Coronary artery (tissue), 2 donors: ENCODE results near the gene NCAM1.

ENCODE experiments used
- DNase-seq: peaks from one replicate; pipeline ENCODE4 v3.0.0-alpha.2; 2017; ENCODE audit warnings: low spot score
- H3K27ac ChIP-seq, 2 donors: fragments of 200-600 bp; sonication (generic); one replicate each; pipeline ENCODE4 v1.5.1; 2016 to 2019
- H3K4me3 ChIP-seq: fragments of 200-600 bp; sonication (generic); 2 replicates; pipeline ENCODE4 v1.5.1; 2016; ENCODE audit warnings: mild to moderate bottlenecking, moderate library complexity
- TF ChIP-seq, protein P1 (sequence below): fragments of 200-600 bp; sonication (generic); IDR thresholded peaks from one replicate; pipeline ENCODE4 v1.5.1; 2019; ENCODE audit warnings: antibody characterized with exemption

The NCAM1 gene

DNA sequence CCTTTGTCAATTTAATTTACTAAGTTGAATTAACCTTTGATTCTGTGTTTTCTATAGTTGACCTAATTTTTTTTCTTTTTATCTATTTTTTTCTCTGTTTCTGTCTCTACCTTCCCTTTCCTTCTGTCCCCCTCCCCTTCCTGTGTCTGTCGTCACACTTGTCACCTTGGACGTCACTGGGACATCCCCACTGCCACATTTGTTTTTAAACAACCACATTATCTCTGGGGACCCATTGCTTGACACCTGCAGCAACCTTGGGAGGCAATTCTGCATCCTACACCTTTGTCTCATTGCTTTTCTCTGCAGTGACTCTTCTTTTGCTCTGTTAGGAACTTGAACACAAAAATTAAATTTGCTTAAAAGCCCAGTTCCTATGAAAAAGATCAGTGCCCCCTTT is 301.4 kb downstream of the NCAM1 start:
- no peak overlapping the region for H3K4me3 ChIP-seq
- TF ChIP-seq, protein P1, sequence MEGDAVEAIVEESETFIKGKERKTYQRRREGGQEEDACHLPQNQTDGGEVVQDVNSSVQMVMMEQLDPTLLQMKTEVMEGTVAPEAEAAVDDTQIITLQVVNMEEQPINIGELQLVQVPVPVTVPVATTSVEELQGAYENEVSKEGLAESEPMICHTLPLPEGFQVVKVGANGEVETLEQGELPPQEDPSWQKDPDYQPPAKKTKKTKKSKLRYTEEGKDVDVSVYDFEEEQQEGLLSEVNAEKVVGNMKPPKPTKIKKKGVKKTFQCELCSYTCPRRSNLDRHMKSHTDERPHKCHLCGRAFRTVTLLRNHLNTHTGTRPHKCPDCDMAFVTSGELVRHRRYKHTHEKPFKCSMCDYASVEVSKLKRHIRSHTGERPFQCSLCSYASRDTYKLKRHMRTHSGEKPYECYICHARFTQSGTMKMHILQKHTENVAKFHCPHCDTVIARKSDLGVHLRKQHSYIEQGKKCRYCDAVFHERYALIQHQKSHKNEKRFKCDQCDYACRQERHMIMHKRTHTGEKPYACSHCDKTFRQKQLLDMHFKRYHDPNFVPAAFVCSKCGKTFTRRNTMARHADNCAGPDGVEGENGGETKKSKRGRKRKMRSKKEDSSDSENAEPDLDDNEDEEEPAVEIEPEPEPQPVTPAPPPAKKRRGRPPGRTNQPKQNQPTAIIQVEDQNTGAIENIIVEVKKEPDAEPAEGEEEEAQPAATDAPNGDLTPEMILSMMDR, result no peak
- DNase-seq, result no peak
- H3K27ac ChIP-seq, result no peak overlapping the region

DNA sequence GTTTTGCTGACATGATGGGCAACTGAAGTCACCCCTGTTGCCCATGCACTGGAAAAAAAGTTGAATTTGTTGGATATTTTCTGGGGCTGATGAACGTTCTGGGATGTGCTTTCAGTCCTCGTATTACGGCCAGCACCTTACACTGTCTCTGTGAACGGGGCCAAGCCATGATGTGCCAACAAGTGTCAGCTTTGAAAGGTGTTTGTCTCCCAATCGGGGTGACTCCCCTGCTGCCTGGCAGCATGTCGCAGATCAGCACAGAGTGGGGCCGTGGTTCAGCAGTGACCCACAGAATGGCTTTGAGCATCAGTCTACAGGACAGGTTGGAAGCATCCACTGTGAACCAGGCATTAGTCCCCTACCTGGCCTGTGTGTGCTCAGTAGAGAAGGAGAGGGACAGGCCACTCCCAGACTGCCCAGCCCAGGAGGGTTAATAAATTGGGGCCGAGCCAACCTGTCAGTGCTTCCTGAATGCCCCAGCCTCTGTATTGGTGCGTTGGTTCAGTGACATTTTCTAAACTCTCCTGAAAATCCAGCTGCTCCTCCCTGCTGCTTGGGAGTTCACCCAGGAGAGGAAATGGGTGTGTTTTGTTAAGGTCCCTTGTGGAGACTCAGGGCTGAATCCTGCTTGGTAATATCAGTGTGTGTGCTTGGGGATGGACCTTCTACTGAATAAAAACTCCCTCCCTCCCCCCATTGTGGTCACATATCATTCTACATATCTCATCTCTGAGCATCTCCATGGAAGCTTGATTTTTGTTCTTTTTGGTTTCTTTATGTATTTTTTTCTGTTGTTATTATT is 302.4 kb downstream of the NCAM1 start:
- Histone ChIP-seq H3K4me3 (no peak overlapping the region), H3K27ac (no peak overlapping the region)
- no peak for DNase-seq
- TF ChIP-seq, protein P1, result no peak

DNA sequence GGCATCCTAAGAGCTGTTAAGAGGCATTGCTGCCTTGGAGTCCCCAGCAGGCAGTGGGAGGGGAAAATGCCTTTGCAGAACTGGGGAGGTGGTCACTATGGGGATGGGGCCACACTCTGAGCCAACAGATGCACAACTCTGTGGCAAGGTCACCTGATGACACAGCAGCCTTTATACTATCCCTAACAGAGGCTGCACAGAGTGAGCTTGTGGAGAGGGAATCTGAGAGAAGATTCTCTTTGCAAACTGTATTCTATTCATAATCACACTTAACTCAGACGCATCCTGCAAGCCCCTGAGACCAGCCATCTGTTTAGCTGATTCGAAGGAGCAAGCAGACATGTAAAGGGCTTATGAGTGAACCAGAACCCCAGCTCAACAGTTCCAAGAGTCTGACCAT is 304.1 kb downstream of the NCAM1 start:
- DNase-seq, result no peak
- TF ChIP-seq, protein P1, result no peak
- H3K4me3 ChIP-seq, result no peak overlapping the region
- H3K27ac ChIP-seq, result no peak overlapping the region

DNA sequence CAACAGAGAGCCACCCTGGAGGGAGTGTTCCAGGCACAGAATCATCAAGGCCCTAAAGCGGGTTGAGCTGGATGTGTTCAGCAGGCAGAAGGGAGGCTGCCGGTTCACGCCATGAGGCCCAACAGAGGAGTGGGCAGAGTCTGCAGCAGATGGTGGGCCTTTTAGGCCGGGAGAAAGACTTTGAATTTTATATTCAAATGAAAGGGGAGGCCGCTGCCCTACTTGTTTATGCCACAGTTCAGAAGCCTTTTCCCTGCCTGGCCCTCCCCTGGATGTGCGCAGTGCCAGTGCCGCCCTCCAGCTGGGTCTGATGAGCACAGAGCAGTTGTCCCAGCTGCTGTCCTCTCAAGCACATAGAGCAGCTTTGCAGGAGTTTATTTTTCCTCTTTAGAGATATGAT is 306.3 kb downstream of the NCAM1 start:
- TF ChIP-seq, protein P1, result no peak
- no peak for DNase-seq
- Histone ChIP-seq H3K27ac (no peak overlapping the region), H3K4me3 (no peak overlapping the region)

DNA sequence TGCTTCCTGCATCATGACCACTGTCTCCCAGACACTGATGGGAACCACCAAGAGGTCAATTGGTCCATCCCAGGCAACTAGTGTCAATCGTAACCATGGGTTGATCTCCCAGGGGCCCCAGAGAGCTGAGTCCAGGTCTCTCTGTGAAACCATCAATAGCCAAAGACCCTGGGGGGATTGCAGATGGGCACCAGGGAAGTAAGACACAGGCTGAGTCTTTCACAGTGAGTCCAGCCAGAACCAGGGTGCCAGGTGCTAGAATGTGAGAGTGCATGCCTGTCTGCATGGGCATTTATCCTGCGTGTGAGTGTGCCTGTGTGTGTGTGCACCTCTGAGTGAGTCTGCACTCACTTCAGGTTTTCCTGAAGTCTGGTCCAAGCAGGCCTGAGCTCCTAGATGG is 307.9 kb downstream of the NCAM1 start:
- Histone ChIP-seq H3K27ac (no peak overlapping the region), H3K4me3 (no peak overlapping the region)
- no peak for DNase-seq
- TF ChIP-seq, protein P1, result no peak

DNA sequence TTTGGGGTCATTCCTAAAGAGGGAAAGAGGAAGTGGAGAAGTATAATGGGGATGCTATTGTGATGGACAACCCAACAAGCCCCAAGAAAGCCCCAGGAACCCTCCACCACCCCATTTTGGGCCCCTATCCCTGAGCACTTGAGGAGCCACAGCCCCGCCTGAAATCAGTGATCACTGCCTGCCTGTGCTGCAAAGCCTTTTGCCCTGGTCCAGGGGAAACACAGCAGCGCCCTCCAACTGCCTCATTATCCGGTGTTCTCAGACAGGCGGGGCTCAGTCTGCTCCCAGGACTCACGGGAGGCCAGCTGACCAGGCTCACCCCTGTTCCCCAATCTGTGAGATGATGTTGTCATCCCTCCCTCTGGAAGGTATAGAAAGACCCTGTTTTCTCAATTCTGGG is 308.4 kb downstream of the NCAM1 start:
- Histone ChIP-seq H3K4me3 (no peak overlapping the region), H3K27ac (no peak overlapping the region)
- DNase-seq, result no peak
- TF ChIP-seq, protein P1, result no peak

DNA sequence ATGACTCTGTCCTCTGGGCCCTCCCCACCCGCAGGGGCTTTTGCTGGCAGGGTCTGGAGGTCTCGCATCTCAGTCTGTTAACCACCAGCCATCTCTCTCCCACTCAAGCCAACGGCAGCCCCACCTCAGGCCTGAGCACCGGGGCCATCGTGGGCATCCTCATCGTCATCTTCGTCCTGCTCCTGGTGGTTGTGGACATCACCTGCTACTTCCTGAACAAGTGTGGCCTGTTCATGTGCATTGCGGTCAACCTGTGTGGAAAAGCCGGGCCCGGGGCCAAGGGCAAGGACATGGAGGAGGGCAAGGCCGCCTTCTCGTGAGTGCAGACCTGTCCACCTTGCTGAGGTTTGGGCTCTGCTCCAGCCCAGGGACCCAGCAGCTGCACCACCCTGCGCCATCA is 308.9 kb downstream of the NCAM1 start:
- no peak overlapping the region for H3K27ac ChIP-seq
- TF ChIP-seq, protein P1, result no peak
- H3K4me3 ChIP-seq, result no peak overlapping the region
- no peak for DNase-seq
